Transverse colon (tissue), 4 donors: Measurements from ENCODE around the gene TRAPPC2.

Source experiments
- EP300 ChIP-seq: sonication (generic); formaldehyde crosslinking; IDR thresholded peaks from one replicate; pipeline ENCODE4 v1.6.1; 2017; ENCODE audit warnings: antibody characterized with exemption, low read depth
- POLR2A ChIP-seq: fragments of 450-650 bp; IDR thresholded peaks from one replicate; pipeline ENCODE4 v1.6.1; 2016; ENCODE audit warnings: antibody characterized with exemption, mild to moderate bottlenecking, moderate library complexity
- POLR2AphosphoS5 ChIP-seq, 3 donors: sonication (generic); formaldehyde crosslinking; IDR thresholded peaks; one replicate each; pipeline ENCODE4 v1.6.1; 2016; ENCODE audit warnings: antibody characterized with exemption in 3 of 3
- TF ChIP-seq, protein P1 (sequence below), 5 experiments: fragments of 200-600 bp in 3 of 5; fragments of 450-650 bp in 2 of 5; sonication (generic) in 3 of 5; IDR thresholded peaks; 1 replicate in 2 of 5; 2 replicates in 3 of 5; pipeline ENCODE4 v1.5.1; 2016 to 2017; ENCODE audit warnings: antibody characterized with exemption in 5 of 5, inconsistent platforms in 3 of 5, mild to moderate bottlenecking in 2 of 5, moderate library complexity in 1 of 5

DNA sequence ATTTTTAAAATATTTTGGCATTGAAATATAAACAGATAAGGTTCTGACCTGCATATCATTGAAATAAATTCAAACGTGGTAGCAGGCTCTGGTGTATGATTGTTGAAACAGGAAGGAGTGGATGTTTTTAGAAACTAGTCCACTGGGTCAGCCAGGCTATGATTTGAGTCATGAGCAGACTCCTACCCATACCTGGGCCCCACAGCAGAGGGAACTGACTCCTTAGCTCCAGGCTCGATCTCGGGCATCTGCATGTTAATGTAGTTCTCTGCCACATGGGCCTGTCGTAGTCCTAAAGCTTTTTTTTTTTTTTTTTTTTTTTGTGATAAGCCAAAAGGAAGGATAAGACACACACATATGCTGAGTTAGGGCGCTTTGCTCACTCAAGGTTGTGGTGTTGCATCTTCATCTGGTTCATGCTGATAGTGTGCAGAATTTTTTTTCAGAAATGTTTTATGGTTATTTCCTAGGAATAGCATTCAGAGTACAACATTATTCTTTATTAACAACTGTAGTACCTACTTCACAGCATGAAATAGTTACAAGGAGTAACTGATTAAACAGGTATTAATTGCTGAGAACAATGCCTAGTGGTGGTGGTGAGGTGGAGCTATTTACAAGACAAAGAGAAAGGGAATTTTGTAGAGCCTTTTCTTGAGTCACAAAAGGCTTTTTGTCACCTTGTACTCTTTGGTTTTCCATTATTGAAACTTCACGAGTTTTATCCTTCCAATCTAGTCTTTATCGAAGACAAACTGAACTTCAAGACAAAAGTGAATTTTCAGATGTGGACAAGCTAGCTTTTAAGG, 27.4 kb upstream of the TRAPPC2 start:
- no peak for TF ChIP-seq POLR2AphosphoS5 (IDR thresholded peaks at IDR 0.05)
- TF ChIP-seq, protein P1, sequence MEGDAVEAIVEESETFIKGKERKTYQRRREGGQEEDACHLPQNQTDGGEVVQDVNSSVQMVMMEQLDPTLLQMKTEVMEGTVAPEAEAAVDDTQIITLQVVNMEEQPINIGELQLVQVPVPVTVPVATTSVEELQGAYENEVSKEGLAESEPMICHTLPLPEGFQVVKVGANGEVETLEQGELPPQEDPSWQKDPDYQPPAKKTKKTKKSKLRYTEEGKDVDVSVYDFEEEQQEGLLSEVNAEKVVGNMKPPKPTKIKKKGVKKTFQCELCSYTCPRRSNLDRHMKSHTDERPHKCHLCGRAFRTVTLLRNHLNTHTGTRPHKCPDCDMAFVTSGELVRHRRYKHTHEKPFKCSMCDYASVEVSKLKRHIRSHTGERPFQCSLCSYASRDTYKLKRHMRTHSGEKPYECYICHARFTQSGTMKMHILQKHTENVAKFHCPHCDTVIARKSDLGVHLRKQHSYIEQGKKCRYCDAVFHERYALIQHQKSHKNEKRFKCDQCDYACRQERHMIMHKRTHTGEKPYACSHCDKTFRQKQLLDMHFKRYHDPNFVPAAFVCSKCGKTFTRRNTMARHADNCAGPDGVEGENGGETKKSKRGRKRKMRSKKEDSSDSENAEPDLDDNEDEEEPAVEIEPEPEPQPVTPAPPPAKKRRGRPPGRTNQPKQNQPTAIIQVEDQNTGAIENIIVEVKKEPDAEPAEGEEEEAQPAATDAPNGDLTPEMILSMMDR (IDR thresholded peaks at IDR 0.05), result no peak
- no peak for TF ChIP-seq POLR2A
- TF ChIP-seq EP300, result no peak
